ENCODE data around the gene NR1H4. TPM values are rescaled to one million over a fixed set of nuclear protein-coding genes. Genes with fewer than 3 reads are reported as not detected.

NR1H4 gene
- total and polyA plus RNA-seq, 4 donors, result 0.06 to 1.3 TPM; not detected in 2

GRCh38 chr12:100463661-100464060 is 10.0 kb upstream of the NR1H4 start:
- Histone ChIP-seq H3K9ac (ENCODE audit: insufficient read depth in 1 of 2, low read length in 2 of 2) (no peak overlapping the region), H3K36me3 (ENCODE audit: control insufficient read depth in 4 of 4, insufficient read depth in 4 of 4, low read length in 4 of 4) (no peaks in the 10 kb centered on the region), H3K9me3 (ENCODE audit: control insufficient read depth in 4 of 4, insufficient read depth in 3 of 4, low read length in 3 of 4) (no peaks in the 10 kb centered on the region), H3K4me1 (ENCODE audit: control insufficient read depth in 5 of 5, insufficient read depth in 5 of 5, low read length in 5 of 5) (no peaks in the 10 kb centered on the region), H3K27ac (ENCODE audit: low read depth in 1 of 2, low read length in 1 of 2) (no peak overlapping the region), H3K4me3 (no peak overlapping the region), H3K27me3 (ENCODE audit: control insufficient read depth in 3 of 3, insufficient read depth in 3 of 3, low read length in 2 of 3) (no peaks in the 10 kb centered on the region)
- TF ChIP-seq, protein P1, sequence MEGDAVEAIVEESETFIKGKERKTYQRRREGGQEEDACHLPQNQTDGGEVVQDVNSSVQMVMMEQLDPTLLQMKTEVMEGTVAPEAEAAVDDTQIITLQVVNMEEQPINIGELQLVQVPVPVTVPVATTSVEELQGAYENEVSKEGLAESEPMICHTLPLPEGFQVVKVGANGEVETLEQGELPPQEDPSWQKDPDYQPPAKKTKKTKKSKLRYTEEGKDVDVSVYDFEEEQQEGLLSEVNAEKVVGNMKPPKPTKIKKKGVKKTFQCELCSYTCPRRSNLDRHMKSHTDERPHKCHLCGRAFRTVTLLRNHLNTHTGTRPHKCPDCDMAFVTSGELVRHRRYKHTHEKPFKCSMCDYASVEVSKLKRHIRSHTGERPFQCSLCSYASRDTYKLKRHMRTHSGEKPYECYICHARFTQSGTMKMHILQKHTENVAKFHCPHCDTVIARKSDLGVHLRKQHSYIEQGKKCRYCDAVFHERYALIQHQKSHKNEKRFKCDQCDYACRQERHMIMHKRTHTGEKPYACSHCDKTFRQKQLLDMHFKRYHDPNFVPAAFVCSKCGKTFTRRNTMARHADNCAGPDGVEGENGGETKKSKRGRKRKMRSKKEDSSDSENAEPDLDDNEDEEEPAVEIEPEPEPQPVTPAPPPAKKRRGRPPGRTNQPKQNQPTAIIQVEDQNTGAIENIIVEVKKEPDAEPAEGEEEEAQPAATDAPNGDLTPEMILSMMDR (IDR thresholded peaks at IDR 0.05; ENCODE audit: control extremely low read depth, extremely low read depth), result no peak
- DNase-seq (no peak), ATAC-seq (ENCODE audit: insufficient read depth, low FRiP score) (no peak)
- 76 to 86% methylated on average over 1 of the region's 1 CpG for WGBS, 2 donors

- TF ChIP-seq, protein P1 (IDR thresholded peaks at IDR 0.05; ENCODE audit: control extremely low read depth, extremely low read depth), result no peak
- H3K27ac ChIP-seq (ENCODE audit: low read depth in 1 of 2, low read length in 1 of 2), result no peak overlapping the region
- WGBS, 2 donors, result 92 to 95% methylated on average over 1 of the region's 1 CpG
- ATAC-seq (ENCODE audit: insufficient read depth, low FRiP score), result no peak
- no peaks in the 10 kb centered on the region for H3K9me3 ChIP-seq (ENCODE audit: control insufficient read depth in 4 of 4, insufficient read depth in 3 of 4, low read length in 3 of 4)
- no peak for DNase-seq
- no peaks in the 10 kb centered on the region for H3K36me3 ChIP-seq (ENCODE audit: control insufficient read depth in 4 of 4, insufficient read depth in 4 of 4, low read length in 4 of 4)
- no peaks in the 10 kb centered on the region for H3K4me1 ChIP-seq (ENCODE audit: control insufficient read depth in 5 of 5, insufficient read depth in 5 of 5, low read length in 5 of 5)
- no peak overlapping the region for H3K4me3 ChIP-seq
- no peak overlapping the region for H3K9ac ChIP-seq (ENCODE audit: insufficient read depth in 1 of 2, low read length in 2 of 2)
- H3K27me3 ChIP-seq (ENCODE audit: control insufficient read depth in 3 of 3, insufficient read depth in 3 of 3, low read length in 2 of 3), result no peaks in the 10 kb centered on the region
These were observed 9.1 kb upstream of the NR1H4 start for GRCh38 chr12:100464529-100464928.

- Histone ChIP-seq H3K4me3 (no peak overlapping the region), H3K27me3 (ENCODE audit: control insufficient read depth in 3 of 3, insufficient read depth in 3 of 3, low read length in 2 of 3) (no peaks in the 10 kb centered on the region), H3K9ac (ENCODE audit: insufficient read depth in 1 of 2, low read length in 2 of 2) (no peak overlapping the region), H3K9me3 (ENCODE audit: control insufficient read depth in 4 of 4, insufficient read depth in 3 of 4, low read length in 3 of 4) (no peaks in the 10 kb centered on the region), H3K36me3 (ENCODE audit: control insufficient read depth in 4 of 4, insufficient read depth in 4 of 4, low read length in 4 of 4) (no peaks in the 10 kb centered on the region), H3K4me1 (ENCODE audit: control insufficient read depth in 5 of 5, insufficient read depth in 5 of 5, low read length in 5 of 5) (no peaks in the 10 kb centered on the region), H3K27ac (ENCODE audit: low read depth in 1 of 2, low read length in 1 of 2) (no peak overlapping the region)
- DNase-seq, result no peak
- no peak for ATAC-seq (ENCODE audit: insufficient read depth, low FRiP score)
- TF ChIP-seq, protein P1 (IDR thresholded peaks at IDR 0.05; ENCODE audit: control extremely low read depth, extremely low read depth), result no peak
These were observed 5.5 kb upstream of the NR1H4 start for GRCh38 chr12:100468126-100468525.

GRCh38 chr12:100472325-100472724 is 1.3 kb upstream of the NR1H4 start:
- no peaks in the 10 kb centered on the region for H3K27me3 ChIP-seq (ENCODE audit: control insufficient read depth in 3 of 3, insufficient read depth in 3 of 3, low read length in 2 of 3)
- no peaks in the 10 kb centered on the region for H3K9me3 ChIP-seq (ENCODE audit: control insufficient read depth in 4 of 4, insufficient read depth in 3 of 4, low read length in 3 of 4)
- 79 to 86% methylated on average over 2 of the region's 2 CpGs for WGBS, 2 donors
- DNase-seq (no peak), ATAC-seq (ENCODE audit: insufficient read depth, low FRiP score) (no peak)
- peaks cover 0 to 5% (median 0%) of the 10 kb centered on the region in 5 donors for H3K4me1 ChIP-seq (ENCODE audit: control insufficient read depth in 5 of 5, insufficient read depth in 5 of 5, low read length in 5 of 5)
- H3K27ac ChIP-seq (ENCODE audit: low read depth in 1 of 2, low read length in 1 of 2), result no peak overlapping the region
- no peak overlapping the region for H3K9ac ChIP-seq (ENCODE audit: insufficient read depth in 1 of 2, low read length in 2 of 2)
- H3K4me3 ChIP-seq, result no peak overlapping the region
- TF ChIP-seq, protein P1 (IDR thresholded peaks at IDR 0.05; ENCODE audit: control extremely low read depth, extremely low read depth), result no peak
- no peaks in the 10 kb centered on the region for H3K36me3 ChIP-seq (ENCODE audit: control insufficient read depth in 4 of 4, insufficient read depth in 4 of 4, low read length in 4 of 4)

Measured in lung (tissue), 12 donors.